Measurements from ENCODE around the gene C10orf71. TPM values are rescaled to one million over a fixed set of nuclear protein-coding genes. Genes with fewer than 3 reads are reported as not detected.

The C10orf71 gene
- total RNA-seq, 1 donor from 2014 or later = not detected

Other genes with a start within 250 kb of the C10orf71 start
- 0.07 and 0.10 TPM in 2 replicates for gene VSTM4, start 183.6 kb upstream of the C10orf71 start, total RNA-seq
- gene FAM170B, start 165.1 kb upstream of the C10orf71 start, total RNA-seq = not detected in 2 replicates
- gene TMEM273, start 110.8 kb upstream of the C10orf71 start, total RNA-seq = 11.1 and 11.2 TPM in 2 replicates
- not detected in 2 replicates for gene DRGX, start 96.9 kb downstream of the C10orf71 start, total RNA-seq
- 21.0 and 21.5 TPM in 2 replicates for gene ERCC6, start 240.0 kb downstream of the C10orf71 start, total RNA-seq

All from T-helper 1 cell treated with Interleukin-12 subunit alpha and Interleukin-12 subunit beta and Interleukin-4 antibody, amounts not matched to agents 30 ng/mL and 1 ng/mL, for 36 hours (primary cell).